T1000 (cell line): ENCODE data around the gene PTRH1.

Source experiments
- DNase-seq: peaks from one replicate; lab custom pipeline; 2025; ENCODE audit warnings: mixed read lengths; lab: John Stamatoyannopoulos, UW

The PTRH1 gene

GRCh38 chr9:127697575-127697974, 17.9 kb downstream of the PTRH1 start:
- DNase-seq = no peak

GRCh38 chr9:127694890-127695720, 20.4 kb downstream of the PTRH1 start:
- no peak for DNase-seq

- no peak for DNase-seq
Observed at GRCh38 chr9:127693697-127694096, 21.8 kb downstream of the PTRH1 start.

GRCh38 chr9:127693143-127693542, 22.3 kb downstream of the PTRH1 start:
- no peak for DNase-seq

- no peak for DNase-seq
Observed at GRCh38 chr9:127692071-127692470, 23.4 kb downstream of the PTRH1 start.

GRCh38 chr9:127690735-127691134, 24.7 kb downstream of the PTRH1 start:
- DNase-seq = no peak

- no peak for DNase-seq
Observed at GRCh38 chr9:127689329-127690000, 26.0 kb downstream of the PTRH1 start.

GRCh38 chr9:127686461-127687393, 28.7 kb downstream of the PTRH1 start:
- no peak for DNase-seq

GRCh38 chr9:127684576-127684975, 30.9 kb downstream of the PTRH1 start:
- DNase-seq = peak; percentile 48

GRCh38 chr9:127683723-127684122, 31.7 kb downstream of the PTRH1 start:
- DNase-seq = no peak

GRCh38 chr9:127682351-127683136, 32.9 kb downstream of the PTRH1 start:
- no peak for DNase-seq

GRCh38 chr9:127680846-127681245, 34.6 kb downstream of the PTRH1 start:
- DNase-seq = no peak

- no peak for DNase-seq
Observed at GRCh38 chr9:127680226-127680625, 35.2 kb downstream of the PTRH1 start.

GRCh38 chr9:127679506-127679905, 36.0 kb downstream of the PTRH1 start:
- DNase-seq = no peak

- DNase-seq = no peak
Observed at GRCh38 chr9:127676638-127677037, 38.8 kb downstream of the PTRH1 start.

- no peak for DNase-seq
Observed at GRCh38 chr9:127673234-127673633, 42.2 kb downstream of the PTRH1 start.

GRCh38 chr9:127667906-127668305, 47.6 kb downstream of the PTRH1 start:
- no peak for DNase-seq

GRCh38 chr9:127667127-127667844, 48.2 kb downstream of the PTRH1 start:
- DNase-seq = no peak

- DNase-seq = no peak
Observed at GRCh38 chr9:127664678-127665507, 50.6 kb downstream of the PTRH1 start.

- no peak for DNase-seq
Observed at GRCh38 chr9:127664324-127664677, 51.2 kb downstream of the PTRH1 start.
